ENCODE data around the gene MBTD1. TPM values are rescaled to one million over a fixed set of nuclear protein-coding genes. Genes with fewer than 3 reads are reported as not detected.

MBTD1 gene
- total and polyA plus RNA-seq, 10 of the 15 experiments (the other 5 are each of a cell fraction or from before 2014, with no cell fraction given) = 1.3 to 16.7 (median 9.5) TPM

GRCh38 chr17:51166987-51167931, 92.6 kb downstream of the MBTD1 start:
- Histone ChIP-seq H3K4me1 (ENCODE audit: control insufficient read depth, insufficient read depth, low read length) (peaks cover 12% of the 10 kb centered on the region), H3K4me3 (peak overlapping the region; percentile 96), H2AFZ (ENCODE audit: control insufficient read depth, low read depth, low read length) (peak overlapping the region; percentile 87), H3K36me3 (ENCODE audit: control insufficient read depth in 2 of 2, insufficient read depth in 2 of 2, low read length in 1 of 2) (peaks cover 5 to 25% of the 10 kb centered on the region in 2 experiments), H3K9ac (ENCODE audit: control insufficient read depth, insufficient read depth, low read length) (peak overlapping the region; percentile 93), H3K9me3 (replicated peaks; ENCODE audit: control insufficient read depth, insufficient read depth, low read length) (no peaks in the 10 kb centered on the region), H3K27me3 (replicated peaks in 1 of 2; ENCODE audit: control insufficient read depth in 2 of 2, insufficient read depth in 2 of 2, low read length in 1 of 2) (no peaks in the 10 kb centered on the region), H3K79me2 (ENCODE audit: control insufficient read depth, insufficient read depth, low read length) (peaks cover 25% of the 10 kb centered on the region), H4K20me1 (ENCODE audit: control insufficient read depth, insufficient read depth) (no peaks in the 10 kb centered on the region), H3K4me2 (ENCODE audit: control insufficient read depth, insufficient read depth) (peak overlapping the region; percentile 84), H3K27ac (ENCODE audit: control insufficient read depth, insufficient read depth) (peak overlapping the region; percentile 92)
- BruUV-seq (replicated peaks) = TSS peak; percentile 69
- POLR2A ChIA-PET = interaction anchor here (0.8 kb wide), 1 partner anchor 14 kb away, joined by 3 read pairs; the partner anchor contains the start of gene NME1
- peak; percentile 75 for ATAC-seq
- FAIRE-seq = peak; percentile 88
- DNase-seq (ENCODE audit: low read depth, low spot score) = no peak
- WGBS (ENCODE audit: insufficient coverage, insufficient replicate concordance, low lambda C conversion rate, missing lambda C conversion rate) = 7% methylated on average over 42 of the region's 42 CpGs
- SMC1A ChIA-PET (ENCODE audit: uncharacterized antibody, unreplicated experiment) = interaction anchor here (1.0 to 1.2 kb wide), 2 partner anchors 72 to 121 kb away, joined by 3 read pairs; no protein-coding TSS in a partner anchor
- in situ Hi-C loops (cut with MboI) (loop anchor here (10.0 kb wide), 1 partner anchor 62 kb away; no protein-coding TSS in a partner anchor), intact Hi-C loops (cut with micrococcal nuclease; ENCODE audit: unreplicated experiment) (loop anchor here (5.0 kb wide), 1 partner anchor 95 kb away; the partner anchor contains the start of genes MBTD1 and UTP18)
- RAD21 ChIA-PET (ENCODE audit: unreplicated experiment) = interaction anchor here (1.5 to 1.8 kb wide), 2 partner anchors 91 to 165 kb away, joined by 4 to 5 read pairs; no protein-coding TSS in a partner anchor
- CTCF ChIA-PET = interaction anchor here (0.9 to 5.8 kb wide), 2 partner anchors 12 to 13 kb away, joined by 3 to 35 read pairs; partner anchors contain the start of gene NME1
- no peak for TF ChIP-seq RCOR1 (conservative IDR thresholded peaks at IDR 0.05; ENCODE audit: low read depth, low read length)
- peak; percentile 27; the same call in 1 of the 2 replicates for TF ChIP-seq TCF12 (IDR thresholded peaks at IDR 0.05; ENCODE audit: low read depth, low read length)
- TF ChIP-seq MYB (IDR thresholded peaks at IDR 0.05; ENCODE audit: borderline replicate concordance, low read depth, low read length) = no peak
- TF ChIP-seq, protein P1, sequence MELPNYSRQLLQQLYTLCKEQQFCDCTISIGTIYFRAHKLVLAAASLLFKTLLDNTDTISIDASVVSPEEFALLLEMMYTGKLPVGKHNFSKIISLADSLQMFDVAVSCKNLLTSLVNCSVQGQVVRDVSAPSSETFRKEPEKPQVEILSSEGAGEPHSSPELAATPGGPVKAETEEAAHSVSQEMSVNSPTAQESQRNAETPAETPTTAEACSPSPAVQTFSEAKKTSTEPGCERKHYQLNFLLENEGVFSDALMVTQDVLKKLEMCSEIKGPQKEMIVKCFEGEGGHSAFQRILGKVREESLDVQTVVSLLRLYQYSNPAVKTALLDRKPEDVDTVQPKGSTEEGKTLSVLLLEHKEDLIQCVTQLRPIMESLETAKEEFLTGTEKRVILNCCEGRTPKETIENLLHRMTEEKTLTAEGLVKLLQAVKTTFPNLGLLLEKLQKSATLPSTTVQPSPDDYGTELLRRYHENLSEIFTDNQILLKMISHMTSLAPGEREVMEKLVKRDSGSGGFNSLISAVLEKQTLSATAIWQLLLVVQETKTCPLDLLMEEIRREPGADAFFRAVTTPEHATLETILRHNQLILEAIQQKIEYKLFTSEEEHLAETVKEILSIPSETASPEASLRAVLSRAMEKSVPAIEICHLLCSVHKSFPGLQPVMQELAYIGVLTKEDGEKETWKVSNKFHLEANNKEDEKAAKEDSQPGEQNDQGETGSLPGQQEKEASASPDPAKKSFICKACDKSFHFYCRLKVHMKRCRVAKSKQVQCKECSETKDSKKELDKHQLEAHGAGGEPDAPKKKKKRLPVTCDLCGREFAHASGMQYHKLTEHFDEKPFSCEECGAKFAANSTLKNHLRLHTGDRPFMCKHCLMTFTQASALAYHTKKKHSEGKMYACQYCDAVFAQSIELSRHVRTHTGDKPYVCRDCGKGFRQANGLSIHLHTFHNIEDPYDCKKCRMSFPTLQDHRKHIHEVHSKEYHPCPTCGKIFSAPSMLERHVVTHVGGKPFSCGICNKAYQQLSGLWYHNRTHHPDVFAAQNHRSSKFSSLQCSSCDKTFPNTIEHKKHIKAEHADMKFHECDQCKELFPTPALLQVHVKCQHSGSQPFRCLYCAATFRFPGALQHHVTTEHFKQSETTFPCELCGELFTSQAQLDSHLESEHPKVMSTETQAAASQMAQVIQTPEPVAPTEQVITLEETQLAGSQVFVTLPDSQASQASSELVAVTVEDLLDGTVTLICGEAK (IDR thresholded peaks at IDR 0.05; ENCODE audit: borderline replicate concordance) = no peak
- TF ChIP-seq, protein P2, sequence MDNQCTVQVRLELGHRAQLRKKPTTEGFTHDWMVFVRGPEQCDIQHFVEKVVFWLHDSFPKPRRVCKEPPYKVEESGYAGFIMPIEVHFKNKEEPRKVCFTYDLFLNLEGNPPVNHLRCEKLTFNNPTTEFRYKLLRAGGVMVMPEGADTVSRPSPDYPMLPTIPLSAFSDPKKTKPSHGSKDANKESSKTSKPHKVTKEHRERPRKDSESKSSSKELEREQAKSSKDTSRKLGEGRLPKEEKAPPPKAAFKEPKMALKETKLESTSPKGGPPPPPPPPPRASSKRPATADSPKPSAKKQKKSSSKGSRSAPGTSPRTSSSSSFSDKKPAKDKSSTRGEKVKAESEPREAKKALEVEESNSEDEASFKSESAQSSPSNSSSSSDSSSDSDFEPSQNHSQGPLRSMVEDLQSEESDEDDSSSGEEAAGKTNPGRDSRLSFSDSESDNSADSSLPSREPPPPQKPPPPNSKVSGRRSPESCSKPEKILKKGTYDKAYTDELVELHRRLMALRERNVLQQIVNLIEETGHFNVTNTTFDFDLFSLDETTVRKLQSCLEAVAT (IDR thresholded peaks at IDR 0.05) = no peak; the same call in 1 of the 2 replicates
- no peak for TF ChIP-seq NR2C1 (IDR thresholded peaks at IDR 0.05)
- no peak for TF ChIP-seq CHD1 (IDR thresholded peaks at IDR 0.05; ENCODE audit: low read depth, low read length)
- TF ChIP-seq CEBPB (IDR thresholded peaks at IDR 0.05; ENCODE audit: borderline replicate concordance in 1 of 2, low read depth in 2 of 2, low read length in 2 of 2) = no peak
- TF ChIP-seq, protein P3, sequence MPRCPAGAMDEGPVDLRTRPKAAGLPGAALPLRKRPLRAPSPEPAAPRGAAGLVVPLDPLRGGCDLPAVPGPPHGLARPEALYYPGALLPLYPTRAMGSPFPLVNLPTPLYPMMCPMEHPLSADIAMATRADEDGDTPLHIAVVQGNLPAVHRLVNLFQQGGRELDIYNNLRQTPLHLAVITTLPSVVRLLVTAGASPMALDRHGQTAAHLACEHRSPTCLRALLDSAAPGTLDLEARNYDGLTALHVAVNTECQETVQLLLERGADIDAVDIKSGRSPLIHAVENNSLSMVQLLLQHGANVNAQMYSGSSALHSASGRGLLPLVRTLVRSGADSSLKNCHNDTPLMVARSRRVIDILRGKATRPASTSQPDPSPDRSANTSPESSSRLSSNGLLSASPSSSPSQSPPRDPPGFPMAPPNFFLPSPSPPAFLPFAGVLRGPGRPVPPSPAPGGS (IDR thresholded peaks at IDR 0.05; ENCODE audit: borderline replicate concordance, insufficient read depth, low read depth, low read length, poor library complexity, severe bottlenecking) = peak; percentile 6
- no peak for TF ChIP-seq E2F8 (IDR thresholded peaks at IDR 0.05; ENCODE audit: low read depth, partially characterized antibody)

Data from GM12878 (cell line).